Prostate gland (tissue), 2 donors: ENCODE data around the gene AGBL3.

Experiments
- POLR2A ChIP-seq: fragments of 450-650 bp; IDR thresholded peaks from one replicate; pipeline ENCODE4 v1.6.1; 2016; ENCODE audit warnings: antibody characterized with exemption, mild to moderate bottlenecking
- POLR2AphosphoS5 ChIP-seq: sonication (generic); formaldehyde crosslinking; IDR thresholded peaks from one replicate; pipeline ENCODE4 v1.6.1; 2017; ENCODE audit warnings: antibody characterized with exemption
- TF ChIP-seq, protein P1 (sequence below), 4 experiments: fragments of 200-600 bp in 2 of 4; fragments of 450-650 bp in 2 of 4; sonication (generic) in 2 of 4; IDR thresholded peaks; 1 replicate in 3 of 4; 2 replicates in 1 of 4; pipeline ENCODE4 v1.5.1; 2016 to 2019; ENCODE audit warnings: antibody characterized with exemption in 4 of 4, mild to moderate bottlenecking in 2 of 4, moderate library complexity in 2 of 4

DNA sequence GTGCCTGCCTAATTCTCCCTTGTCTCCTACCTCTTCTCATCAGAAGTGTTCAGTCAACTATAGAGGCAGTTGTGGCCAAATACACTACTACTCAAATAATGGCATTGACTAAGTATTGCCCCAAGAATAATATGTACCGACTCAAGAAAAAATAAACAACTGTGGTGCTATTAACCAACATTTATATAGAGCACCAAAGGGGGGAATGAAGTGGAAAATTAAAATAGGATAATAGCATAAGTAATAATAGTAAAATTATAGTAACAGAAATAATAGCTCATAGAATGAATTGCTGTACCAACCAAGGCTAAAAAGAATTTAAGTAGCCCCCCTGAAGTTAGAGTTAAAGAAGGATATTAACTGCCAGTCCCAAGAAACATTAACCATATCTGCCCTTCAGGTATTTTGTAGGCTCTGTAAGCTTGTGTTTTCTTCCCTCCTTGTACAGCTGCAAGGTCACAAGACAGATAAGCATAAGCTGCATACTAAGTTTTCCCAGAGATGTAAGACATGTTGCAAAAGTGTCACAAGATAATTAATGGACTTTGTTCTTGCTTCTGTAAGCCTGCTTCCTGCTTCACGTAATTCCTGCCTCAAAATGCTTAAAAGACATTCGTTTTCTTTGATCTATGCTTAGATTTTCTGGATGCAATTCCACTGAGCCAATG lies 195.1 kb downstream of the AGBL3 start:
- TF ChIP-seq, protein P1, sequence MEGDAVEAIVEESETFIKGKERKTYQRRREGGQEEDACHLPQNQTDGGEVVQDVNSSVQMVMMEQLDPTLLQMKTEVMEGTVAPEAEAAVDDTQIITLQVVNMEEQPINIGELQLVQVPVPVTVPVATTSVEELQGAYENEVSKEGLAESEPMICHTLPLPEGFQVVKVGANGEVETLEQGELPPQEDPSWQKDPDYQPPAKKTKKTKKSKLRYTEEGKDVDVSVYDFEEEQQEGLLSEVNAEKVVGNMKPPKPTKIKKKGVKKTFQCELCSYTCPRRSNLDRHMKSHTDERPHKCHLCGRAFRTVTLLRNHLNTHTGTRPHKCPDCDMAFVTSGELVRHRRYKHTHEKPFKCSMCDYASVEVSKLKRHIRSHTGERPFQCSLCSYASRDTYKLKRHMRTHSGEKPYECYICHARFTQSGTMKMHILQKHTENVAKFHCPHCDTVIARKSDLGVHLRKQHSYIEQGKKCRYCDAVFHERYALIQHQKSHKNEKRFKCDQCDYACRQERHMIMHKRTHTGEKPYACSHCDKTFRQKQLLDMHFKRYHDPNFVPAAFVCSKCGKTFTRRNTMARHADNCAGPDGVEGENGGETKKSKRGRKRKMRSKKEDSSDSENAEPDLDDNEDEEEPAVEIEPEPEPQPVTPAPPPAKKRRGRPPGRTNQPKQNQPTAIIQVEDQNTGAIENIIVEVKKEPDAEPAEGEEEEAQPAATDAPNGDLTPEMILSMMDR (IDR thresholded peaks at IDR 0.05): no peak
- no peak for TF ChIP-seq POLR2AphosphoS5
- TF ChIP-seq POLR2A: no peak
